K562 (cell line): ENCODE measurements around the gene ADK. TPM values are rescaled to one million over a fixed set of nuclear protein-coding genes. Genes with fewer than 3 reads are reported as not detected.

Experiments
- ATAC-seq: fragments of 200-7000 bp; cut with Tn5 transposase; 3 replicates; pipeline ENCODE4 v1.9.1; 2020; ENCODE audit warnings: moderate library complexity
- BruUV-seq: library from RNA; stranded (reverse); fragments of 400-500 nt; replicated peaks from 2 replicates; lab custom pipeline; 2021; lab: Mats Ljungman, UMichigan
- CTCF ChIA-PET: fragments of 300-600 bp; formaldehyde crosslinking; extraction: SDS; loops from one replicate; lab custom pipeline; 2021; ENCODE audit warnings: low intra/inter-chr PET ratio; lab: Yijun Ruan, JAX
- POLR2A ChIA-PET: fragments of 300-600, 350-650 bp; sonication (Branson Sonifier 250); formaldehyde crosslinking; extraction: SDS; loops from one replicate; lab custom pipeline; 2021; ENCODE audit warnings: antibody characterized with exemption, inconsistent platforms; lab: Yijun Ruan, JAX
- DNase-seq, 4 experiments: peaks; one replicate each; pipeline versions ENCODE4 v3.0.0 to v3.0.0-alpha.2; 2011 to 2018; ENCODE audit warnings: low spot score in 3 of 4, mixed read lengths in 3 of 4; ENCODE audit errors: extremely low read depth in 1 of 4
- FAIRE-seq: peaks from 2 replicates; lab custom pipeline; 2011; peaks lifted over from hg19 to GRCh38; lab: Jason Lieb, UNC
- H2AFZ ChIP-seq: 2 replicates; pipeline ENCODE4 v1.6.0; 2011; ENCODE audit warnings: low read depth, low read length, control low read depth, inconsistent platforms
- H3K27ac ChIP-seq: fragments of 200-600 bp; 3 replicates; pipeline ENCODE4 v1.8.0; 2011; ENCODE audit warnings: low read depth, mild to moderate bottlenecking, control low read depth, inconsistent platforms, low read length, moderate library complexity, mixed read lengths; ENCODE audit errors: extremely low read depth
- H3K27me3 ChIP-seq, 2 experiments: fragments of 300-600 bp in 1 of 2; 2 replicates in 1 of 2; 3 replicates in 1 of 2; pipeline versions ENCODE4 v1.6.0 to v1.8.0; 2011; ENCODE audit warnings: inconsistent platforms in 2 of 2, low read length in 2 of 2, mild to moderate bottlenecking in 1 of 2, mixed read lengths in 1 of 2, moderate library complexity in 1 of 2; ENCODE audit not compliant: control insufficient read depth in 2 of 2, insufficient read depth in 2 of 2
- H3K36me3 ChIP-seq: fragments of 300-600 bp; 3 replicates; pipeline ENCODE4 v1.8.0; 2011; ENCODE audit warnings: mild to moderate bottlenecking, low read length, inconsistent platforms; ENCODE audit not compliant: control insufficient read depth, insufficient read depth
- H3K4me1 ChIP-seq, 2 experiments: fragments of 200-600 bp in 1 of 2; replicated peaks in 1 of 2; 2 replicates in 1 of 2; 3 replicates in 1 of 2; pipeline versions ENCODE4 v1.5.1 to v1.8.0; 2011; ENCODE audit warnings: inconsistent platforms in 2 of 2, low read length in 2 of 2, mild to moderate bottlenecking in 1 of 2, mixed read lengths in 1 of 2, moderate library complexity in 1 of 2; ENCODE audit not compliant: control insufficient read depth in 2 of 2, insufficient read depth in 2 of 2
- H3K4me2 ChIP-seq: 2 replicates; pipeline ENCODE4 v1.6.1; 2011; ENCODE audit warnings: low read length, control low read depth, inconsistent platforms, mixed read lengths; ENCODE audit not compliant: insufficient read depth
- H3K4me3 ChIP-seq: fragments of 200-600 bp; sonication (generic), shearing (Covaris generic); 2 replicates; pipeline ENCODE4 v1.5.1; 2016; ENCODE audit warnings: control low read depth, inconsistent platforms
- H3K79me2 ChIP-seq: fragments of 200-600 bp; 3 replicates; pipeline ENCODE4 v1.8.0; 2011; ENCODE audit warnings: low read length, inconsistent platforms; ENCODE audit not compliant: control insufficient read depth, insufficient read depth
- H3K9ac ChIP-seq, 2 experiments: 2 replicates each; pipeline versions ENCODE4 v1.6.0 to v1.6.1; 2011; ENCODE audit warnings: low read depth in 2 of 2, low read length in 2 of 2, control low read depth in 1 of 2, inconsistent platforms in 1 of 2, mild to moderate bottlenecking in 1 of 2, mixed read lengths in 1 of 2; ENCODE audit not compliant: insufficient read depth in 1 of 2
- H3K9me1 ChIP-seq: one replicate; pipeline ENCODE4 v1.6.0; 2011; ENCODE audit warnings: inconsistent platforms, mild to moderate bottlenecking, low read length, moderate library complexity; ENCODE audit not compliant: control insufficient read depth, insufficient read depth
- H3K9me3 ChIP-seq: replicated peaks from 2 replicates; pipeline ENCODE4 v1.5.1; 2011; ENCODE audit warnings: low read depth, low read length, inconsistent platforms; ENCODE audit not compliant: control insufficient read depth, insufficient read depth
- H4K20me1 ChIP-seq: replicated peaks from 2 replicates; pipeline ENCODE4 v1.6.1; 2011; ENCODE audit warnings: low read length, inconsistent platforms, mixed read lengths; ENCODE audit not compliant: control insufficient read depth, insufficient read depth
- ATF6 ChIP-seq: sonication (generic); formaldehyde crosslinking; IDR thresholded peaks from 2 replicates; pipeline ENCODE4 v1.4.0; 2020; ENCODE audit warnings: mild to moderate bottlenecking, missing genetic modification reagents
- CSDE1 ChIP-seq, 2 experiments: fragments of 450-650 bp; IDR thresholded peaks; 2 replicates each; pipeline ENCODE4 v1.6.1; 2016; ENCODE audit warnings: mild to moderate bottlenecking in 1 of 2
- E2F6 ChIP-seq, 2 experiments: IDR thresholded peaks; 2 replicates each; pipeline ENCODE4 v1.6.1; 2011; ENCODE audit warnings: borderline replicate concordance in 1 of 2, control low read depth in 1 of 2, low read depth in 1 of 2, low read length in 1 of 2, mild to moderate bottlenecking in 1 of 2, mixed read lengths in 1 of 2, moderate library complexity in 1 of 2; ENCODE audit not compliant: insufficient read depth in 1 of 2, insufficient read length in 1 of 2, poor library complexity in 1 of 2, severe bottlenecking in 1 of 2; ENCODE audit errors: extremely low read depth in 1 of 2
- EP300 ChIP-seq: IDR thresholded peaks from 2 replicates; pipeline ENCODE4 v1.6.1; 2012; ENCODE audit warnings: low read length, improper control_type of control experiment
- HMGN3 ChIP-seq: IDR thresholded peaks from 2 replicates; pipeline ENCODE4 v1.6.1; 2011; ENCODE audit warnings: borderline replicate concordance, low read depth, mild to moderate bottlenecking, mixed read lengths, low read length; ENCODE audit not compliant: insufficient read length; ENCODE audit errors: extremely low read depth
- L3MBTL2 ChIP-seq: fragments of 450-650 bp; IDR thresholded peaks from 2 replicates; pipeline ENCODE4 v1.6.1; 2016; ENCODE audit warnings: mild to moderate bottlenecking, moderate library complexity
- NCOA4 ChIP-seq: fragments of 450-650 bp; IDR thresholded peaks from 2 replicates; pipeline ENCODE4 v1.6.1; 2018; ENCODE audit warnings: mild to moderate bottlenecking; ENCODE audit not compliant: partially characterized antibody
- NR4A1 ChIP-seq, 2 experiments: fragments of 250-450 bp in 1 of 2; fragments of 450-650 bp in 1 of 2; sonication (Bioruptor Pico) in 1 of 2; IDR thresholded peaks; 2 replicates each; pipeline versions ENCODE4 v1.4.0 to v1.6.1; 2016 to 2020; ENCODE audit warnings: mild to moderate bottlenecking in 2 of 2, missing compliant biosample characterization in 1 of 2, missing genetic modification characterization in 1 of 2, moderate library complexity in 1 of 2
- POLR2AphosphoS2 ChIP-seq: IDR thresholded peaks from 2 replicates; pipeline ENCODE4 v1.6.1; 2012; ENCODE audit warnings: low read length, improper control_type of control experiment
- POU5F1 ChIP-seq: fragments of 150-350 bp; IDR thresholded peaks from 2 replicates; pipeline ENCODE4 v1.6.1; 2014; ENCODE audit warnings: borderline replicate concordance, low read length, low read depth, mild to moderate bottlenecking; ENCODE audit not compliant: partially characterized antibody
- RFX7 ChIP-seq: fragments of 250-450 bp; sonication (Bioruptor Pico); IDR thresholded peaks from 2 replicates; pipeline ENCODE4 v1.5.1; 2021; ENCODE audit warnings: mild to moderate bottlenecking
- SMC3 ChIP-seq: conservative IDR thresholded peaks from 2 replicates; pipeline ENCODE4 v1.6.1; 2011; ENCODE audit warnings: low read depth, low read length, improper control_type of control experiment; ENCODE audit not compliant: insufficient read depth
- TBP ChIP-seq: optimal IDR thresholded peaks from 2 replicates; pipeline ENCODE3; 2011; ENCODE audit warnings: low read depth, low read length, improper control_type of control experiment
- ZNF146 ChIP-seq: IDR thresholded peaks from one replicate; pipeline ENCODE4 v1.6.1; 2018; ENCODE audit warnings: missing compliant biosample characterization; ENCODE audit not compliant: unreplicated experiment
- ZNF253 ChIP-seq: fragments of 250-450 bp; sonication (Bioruptor Pico); conservative IDR thresholded peaks from 2 replicates; pipeline ENCODE4 v1.6.1; 2021; ENCODE audit warnings: mild to moderate bottlenecking
- ZNF699 ChIP-seq: fragments of 250-450 bp; sonication (Bioruptor Pico); IDR thresholded peaks from 2 replicates; pipeline ENCODE4 v1.8.0; 2021; ENCODE audit warnings: mild to moderate bottlenecking, moderate library complexity; ENCODE audit not compliant: insufficient replicate concordance
- WGBS: fragments of 100-300 bp; shearing (Covaris generic); methylation state at CpG from one replicate; pipeline ENCODE4 v1.1.6; 2016; ENCODE audit warnings: low coverage, mixed read lengths; ENCODE audit not compliant: insufficient coverage; ENCODE audit errors: missing lambda C conversion rate; 5-methylcytosine and 5-hydroxymethylcytosine counted together
- in situ Hi-C: fragments of 300-500 bp; cut with MboI; formaldehyde crosslinking; loops from 4 replicates; pipeline ENCODE4 v1.15.0; 2018; ENCODE audit warnings: inconsistent platforms, mixed read lengths
- intact Hi-C: fragments of 100-400 bp; cut with micrococcal nuclease; formaldehyde crosslinking; loops from 2 replicates; pipeline ENCODE4 v1.14.2; 2022
- polyA plus RNA-seq, 8 experiments: library from polyadenylated mRNA; depleted of rRNA in 4 of 8; stranded (reverse) in 5 of 8; unstranded in 3 of 8; fragments of >200 nt; fragmentation: Nextera tagmentation in 2 of 8; fragmentation: Illumina TruSeq in 1 of 8; extraction: Ambion mirVana in 2 of 8; extraction: Trizol in 1 of 8; gene quantifications; 2 replicates each; pipeline versions ENCODE4 v1.2.1 to v1.2.3, GENCODE V29; 2011 to 2014; ENCODE audit warnings: inconsistent platforms in 1 of 8, missing spikeins in 1 of 8
- total RNA-seq, 7 experiments: library from RNA; depleted of rRNA in 6 of 7; stranded (reverse); fragments of >200 nt in 6 of 7; fragmentation: Illumina TruSeq in 2 of 7; extraction: Trizol in 2 of 7; gene quantifications; 2 replicates each; pipeline versions ENCODE4 v1.2.1 to v1.2.3, GENCODE V29; 2011 to 2021; ENCODE audit warnings: low replicate concordance in 1 of 7

The ADK gene
- total and polyA plus RNA-seq, 9 of the 15 experiments (the other 6 are each of a cell fraction or from before 2014, with no cell fraction given) = 54.2 to 97.8 (median 73.6) TPM

- POLR2A ChIA-PET = no interaction called here
- no peaks in the 10 kb centered on the region for H3K27me3 ChIP-seq
- WGBS = 59% methylated on average over 3 of the region's 3 CpGs
These were observed 494.7 kb downstream of the ADK start for GRCh38 chr10:74645692-74646091.

GRCh38 chr10:74650613-74651012 lies 499.6 kb downstream of the ADK start:
- BruUV-seq = no TSS peak
- WGBS = 91% methylated on average over 1 of the region's 1 CpG
- ChIA-PET POLR2A (no interaction called here), CTCF (no interaction called here)
- Histone ChIP-seq H3K9ac (no peak overlapping the region), H4K20me1 (no peaks in the 10 kb centered on the region), H3K27me3 (no peaks in the 10 kb centered on the region), H3K27ac (no peak overlapping the region), H3K4me2 (no peak overlapping the region), H3K9me3 (no peaks in the 10 kb centered on the region), H3K79me2 (no peaks in the 10 kb centered on the region), H3K4me1 (no peaks in the 10 kb centered on the region), H2AFZ (no peak overlapping the region), H3K4me3 (no peak overlapping the region), H3K36me3 (no peaks in the 10 kb centered on the region), H3K9me1 (no peaks in the 10 kb centered on the region)
- intact Hi-C loops = no loop called here
- ATAC-seq (no peak), DNase-seq (no peak), FAIRE-seq (no peak)
- in situ Hi-C loops = no loop called here
- no peak for TF ChIP-seq NR4A1 (CRISPR knock-in tag; IDR thresholded peaks at IDR 0.05)
- no peak for TF ChIP-seq NR4A1 (tag; IDR thresholded peaks at IDR 0.05)
- no peak for TF ChIP-seq ZNF699 (CRISPR knock-in tag)
- no peak for TF ChIP-seq SMC3
- no peak for TF ChIP-seq ATF6 (CRISPR knock-in tag)
- TF ChIP-seq E2F6 (IDR thresholded peaks at IDR 0.05; ENCODE audit: borderline replicate concordance in 1 of 2, extremely low read depth in 1 of 2, insufficient read depth in 1 of 2, insufficient read length in 1 of 2, low read depth in 1 of 2, low read length in 1 of 2, poor library complexity in 1 of 2, severe bottlenecking in 1 of 2) = no peak
- no peak for TF ChIP-seq POU5F1
- TF ChIP-seq HMGN3 = no peak
- no peak for TF ChIP-seq EP300
- TF ChIP-seq NCOA4 = no peak
- no peak for TF ChIP-seq ZNF253 (CRISPR knock-in tag)
- no peak for TF ChIP-seq RFX7 (CRISPR knock-in tag)

More at GRCh38 chr10:74645692-74646091, 494.7 kb downstream of the ADK start:
- BruUV-seq = no TSS peak
- Histone ChIP-seq H3K9me1 (no peaks in the 10 kb centered on the region), H3K9me3 (no peaks in the 10 kb centered on the region), H2AFZ (no peak overlapping the region), H3K9ac (no peak overlapping the region), H3K79me2 (no peaks in the 10 kb centered on the region), H3K4me3 (no peak overlapping the region), H3K4me2 (no peak overlapping the region), H3K27ac (no peak overlapping the region), H3K4me1 (no peaks in the 10 kb centered on the region; a peak in 1 of 5 replicates), H4K20me1 (no peaks in the 10 kb centered on the region), H3K36me3 (no peaks in the 10 kb centered on the region)
- in situ Hi-C loops = no loop called here
- DNase-seq (no peak), ATAC-seq (no peak), FAIRE-seq (no peak)
- no peak for TF ChIP-seq ZNF146
- TF ChIP-seq L3MBTL2 = no peak
- TF ChIP-seq TBP = no peak
- no peak for TF ChIP-seq CSDE1 (IDR thresholded peaks at IDR 0.05)
- no peak for TF ChIP-seq POLR2AphosphoS2
- intact Hi-C loops = no loop called here
- CTCF ChIA-PET = no interaction called here
